Glutamatergic neuron (in vitro differentiated cells): ENCODE results near the gene PPFIA1. TPM values are rescaled to one million over a fixed set of nuclear protein-coding genes. Genes with fewer than 3 reads are reported as not detected.

ENCODE experiments used
- DNase-seq: peaks from one replicate; pipeline ENCODE4 v3.0.0; 2022
- H3K27ac Mint-ChIP-seq: one replicate; pipeline ENCODE4 v1.8.0; 2020; ENCODE audit warnings: mild to moderate bottlenecking, mixed read lengths, inconsistent platforms; ENCODE audit not compliant: unreplicated experiment
- H3K27me3 Mint-ChIP-seq: one replicate; pipeline ENCODE4 v1.8.0; 2020; ENCODE audit warnings: mild to moderate bottlenecking, moderate library complexity, mixed read lengths, inconsistent platforms; ENCODE audit not compliant: unreplicated experiment
- H3K36me3 Mint-ChIP-seq: one replicate; pipeline ENCODE4 v1.8.0; 2020; ENCODE audit warnings: mild to moderate bottlenecking, mixed read lengths, inconsistent platforms; ENCODE audit not compliant: unreplicated experiment
- H3K4me1 Mint-ChIP-seq: one replicate; pipeline ENCODE4 v1.8.0; 2020; ENCODE audit warnings: mild to moderate bottlenecking, low read depth, mixed read lengths, inconsistent platforms; ENCODE audit not compliant: unreplicated experiment
- H3K4me3 Mint-ChIP-seq: one replicate; pipeline ENCODE4 v1.8.0; 2020; ENCODE audit warnings: mild to moderate bottlenecking, mixed read lengths, inconsistent platforms; ENCODE audit not compliant: unreplicated experiment
- H3K9me3 Mint-ChIP-seq: one replicate; pipeline ENCODE4 v1.8.0; 2020; ENCODE audit warnings: mild to moderate bottlenecking, moderate library complexity, mixed read lengths, inconsistent platforms; ENCODE audit not compliant: unreplicated experiment
- CTCF ChIP-seq: fragments of 200-600 bp; sonication (generic); IDR thresholded peaks from one replicate; pipeline ENCODE4 v1.5.0; 2021; ENCODE audit not compliant: partially characterized antibody, unreplicated experiment
- total RNA-seq: library from RNA; stranded (reverse); fragmentation: NEBNext Ultra II Directional; extraction: Animal tissue kit (Norgen Biotek cat#: 25700); gene quantifications from one replicate; pipeline ENCODE4 v1.2.1, GENCODE V29; 2021; ENCODE audit not compliant: unreplicated experiment

The PPFIA1 gene
- total RNA-seq, 1 donor from 2014 or later = 98.6 TPM

- peak overlapping the region; percentile 81 for H3K27ac Mint-ChIP-seq
- H3K36me3 Mint-ChIP-seq = no peaks in the 10 kb centered on the region
- no peak for DNase-seq
- H3K4me1 Mint-ChIP-seq = peaks cover 6% of the 10 kb centered on the region
- peaks cover 10% of the 10 kb centered on the region for H3K27me3 Mint-ChIP-seq
- peaks cover 4% of the 10 kb centered on the region for H3K9me3 Mint-ChIP-seq
- peak overlapping the region; percentile 99 for H3K4me3 Mint-ChIP-seq
- TF ChIP-seq CTCF = no peak
Observed at GRCh38 chr11:70271649-70271953, 1.1 kb downstream of the PPFIA1 start.

GRCh38 chr11:70272009-70272408 lies 1.5 kb downstream of the PPFIA1 start:
- peaks cover 4% of the 10 kb centered on the region for H3K9me3 Mint-ChIP-seq
- peaks cover 10% of the 10 kb centered on the region for H3K27me3 Mint-ChIP-seq
- TF ChIP-seq CTCF = no peak
- H3K36me3 Mint-ChIP-seq = no peaks in the 10 kb centered on the region
- peak overlapping the region; percentile 84 for H3K4me3 Mint-ChIP-seq
- peak overlapping the region; percentile 2 for H3K27ac Mint-ChIP-seq
- no peak for DNase-seq
- peaks cover 6% of the 10 kb centered on the region for H3K4me1 Mint-ChIP-seq

GRCh38 chr11:70278994-70279393 lies 8.5 kb downstream of the PPFIA1 start:
- Mint-ChIP-seq H3K9me3 (no peaks in the 10 kb centered on the region), H3K36me3 (no peaks in the 10 kb centered on the region), H3K27ac (no peak overlapping the region), H3K4me1 (no peaks in the 10 kb centered on the region), H3K4me3 (no peak overlapping the region), H3K27me3 (peaks cover 2% of the 10 kb centered on the region)
- no peak for DNase-seq
- TF ChIP-seq CTCF = no peak

- H3K4me1 Mint-ChIP-seq = no peaks in the 10 kb centered on the region
- H3K27ac Mint-ChIP-seq = no peak overlapping the region
- no peak overlapping the region for H3K4me3 Mint-ChIP-seq
- TF ChIP-seq CTCF = no peak
- H3K9me3 Mint-ChIP-seq = peaks cover 3% of the 10 kb centered on the region
- peaks cover 5% of the 10 kb centered on the region for H3K36me3 Mint-ChIP-seq
- DNase-seq = no peak
- H3K27me3 Mint-ChIP-seq = peaks cover 5% of the 10 kb centered on the region
Observed at GRCh38 chr11:70281156-70281609, 10.7 kb downstream of the PPFIA1 start.

GRCh38 chr11:70282012-70282411 lies 11.5 kb downstream of the PPFIA1 start:
- no peak for DNase-seq
- Mint-ChIP-seq H3K27me3 (peaks cover 5% of the 10 kb centered on the region), H3K27ac (no peak overlapping the region), H3K9me3 (peaks cover 3% of the 10 kb centered on the region), H3K4me3 (no peak overlapping the region), H3K4me1 (no peaks in the 10 kb centered on the region), H3K36me3 (peaks cover 5% of the 10 kb centered on the region)
- no peak for TF ChIP-seq CTCF
